NCI-H748 (cell line): ENCODE measurements around the gene PRICKLE1.
"Not testable (repeated sequence)": the region's sequence is repeated elsewhere in the genome, so short reads cannot be mapped to it uniquely, and the experiment has no call there.

ENCODE experiments used
- DNase-seq: peaks from one replicate; lab custom pipeline; 2025; ENCODE audit not compliant: unreplicated experiment; lab: John Stamatoyannopoulos, UW

Gene PRICKLE1

GRCh38 chr12:42557586-42558172 is 31.9 kb downstream of the PRICKLE1 start:
- DNase-seq = no peak

- no peak for DNase-seq
These were observed 32.6 kb downstream of the PRICKLE1 start for GRCh38 chr12:42556917-42557316.

- no peak for DNase-seq
These were observed 36.7 kb downstream of the PRICKLE1 start for GRCh38 chr12:42552822-42553221.

GRCh38 chr12:42550800-42551199 is 38.7 kb downstream of the PRICKLE1 start:
- no peak for DNase-seq

DNA sequence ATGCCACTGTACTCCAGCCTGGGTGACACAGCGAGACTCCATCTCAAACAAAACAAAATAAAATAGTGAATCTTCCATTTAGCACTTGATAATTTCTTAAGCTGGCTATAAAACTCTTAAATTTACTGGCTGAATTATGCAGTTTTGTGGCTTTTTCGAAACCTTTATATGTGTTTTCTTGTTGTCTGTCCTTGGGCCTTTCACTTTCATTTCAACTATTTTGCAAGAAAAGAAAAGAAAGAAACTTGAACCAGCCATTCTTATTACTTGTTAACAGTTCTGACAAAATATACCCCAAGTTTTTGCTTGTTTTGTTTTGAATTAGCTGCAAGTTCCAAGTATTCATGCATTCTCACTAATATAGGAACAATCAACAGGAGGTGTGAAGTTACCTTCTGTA is 42.8 kb downstream of the PRICKLE1 start:
- DNase-seq = no peak

- no peak for DNase-seq
These were observed 47.6 kb downstream of the PRICKLE1 start for GRCh38 chr12:42541965-42542364.

DNA sequence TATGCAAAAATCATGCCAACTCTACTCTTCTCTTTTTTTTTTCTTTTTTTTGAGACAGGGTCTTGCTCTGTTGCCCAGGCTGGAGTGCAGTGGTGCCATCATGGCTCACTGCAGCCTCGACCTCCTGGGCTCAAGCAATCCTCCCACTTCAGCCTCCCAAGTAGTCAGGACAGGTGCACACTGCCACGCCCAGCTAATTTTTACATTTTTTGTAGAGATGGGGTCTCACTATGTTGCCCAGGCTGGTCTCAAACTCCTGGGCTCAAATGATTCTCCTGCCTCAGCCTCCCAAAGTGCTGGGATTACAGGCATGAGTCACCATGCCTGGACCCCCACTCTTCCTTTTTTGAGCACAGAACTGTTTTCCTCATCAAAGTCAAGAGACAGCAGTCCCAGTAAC is 48.2 kb downstream of the PRICKLE1 start:
- not testable (repeated sequence) for DNase-seq

DNA sequence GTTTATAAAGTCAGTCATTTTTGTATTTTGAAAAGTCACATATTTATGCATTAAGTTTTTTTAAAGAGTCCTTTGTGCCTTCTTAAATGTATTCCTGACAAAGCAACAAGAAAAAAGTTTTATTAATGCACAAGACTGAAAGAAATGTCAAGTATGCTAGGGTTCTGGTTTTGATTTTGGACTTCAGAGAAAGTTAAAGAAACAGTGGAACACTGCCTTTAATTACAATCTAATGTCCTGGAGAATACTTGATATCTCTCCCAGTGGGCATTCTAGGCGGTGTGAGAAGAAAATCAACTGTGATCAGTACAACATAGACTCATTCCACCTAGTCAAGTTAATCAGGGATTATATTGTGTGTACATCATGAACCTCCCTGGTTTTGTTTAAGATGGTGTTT is 49.9 kb downstream of the PRICKLE1 start:
- DNase-seq = no peak

DNA sequence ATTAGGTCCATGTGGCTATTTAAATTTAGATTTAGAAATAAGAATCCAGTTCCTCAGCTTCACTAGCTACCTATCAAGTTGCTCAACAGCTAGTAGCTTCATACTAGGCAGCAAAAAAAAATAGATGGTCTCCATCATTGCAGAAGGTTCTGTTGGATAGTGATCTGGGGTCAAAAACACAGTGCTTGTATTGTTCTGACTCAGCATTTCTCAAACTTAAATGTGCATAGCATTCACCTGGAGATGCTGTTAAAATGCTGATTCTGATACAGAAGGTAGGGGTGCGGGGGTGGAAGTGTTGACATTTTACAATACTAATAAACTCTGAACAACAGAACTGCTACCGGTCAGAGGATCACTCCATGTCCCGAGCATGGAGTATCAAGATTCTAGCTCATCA is 51.3 kb downstream of the PRICKLE1 start:
- no peak for DNase-seq

DNA sequence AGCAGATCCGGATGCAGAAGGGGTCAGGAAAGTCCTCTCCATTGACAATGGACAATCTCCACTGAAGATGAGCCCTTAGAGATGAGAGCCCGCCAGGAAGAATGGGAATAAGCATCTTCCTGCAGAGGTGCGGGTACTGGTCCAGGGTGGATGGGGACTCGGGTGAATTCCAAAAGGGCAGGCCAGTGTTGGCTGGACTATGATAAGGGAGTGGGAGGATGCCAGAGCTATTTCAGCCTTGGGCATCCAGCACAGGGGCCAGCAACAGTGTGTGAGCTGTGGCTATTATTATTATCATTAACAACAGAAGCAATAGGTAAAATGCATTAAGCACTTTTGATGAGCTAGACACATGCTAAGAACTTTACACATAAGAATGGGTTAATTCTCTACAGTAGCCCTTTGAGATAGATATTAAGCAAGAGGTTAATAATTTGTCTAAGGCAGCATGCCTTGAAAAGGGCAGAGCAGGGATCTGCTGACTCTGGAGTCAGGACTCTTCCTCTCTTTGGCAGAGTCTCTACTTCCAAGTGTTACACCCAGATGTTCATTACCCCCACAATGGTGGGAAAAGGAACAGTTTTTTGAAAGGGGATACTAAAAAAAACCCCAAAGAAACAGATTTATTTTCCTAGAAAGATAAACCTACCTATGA is 55.2 kb downstream of the PRICKLE1 start:
- no peak for DNase-seq

- DNase-seq = no peak
These were observed 59.3 kb downstream of the PRICKLE1 start for GRCh38 chr12:42530284-42530683.

DNA sequence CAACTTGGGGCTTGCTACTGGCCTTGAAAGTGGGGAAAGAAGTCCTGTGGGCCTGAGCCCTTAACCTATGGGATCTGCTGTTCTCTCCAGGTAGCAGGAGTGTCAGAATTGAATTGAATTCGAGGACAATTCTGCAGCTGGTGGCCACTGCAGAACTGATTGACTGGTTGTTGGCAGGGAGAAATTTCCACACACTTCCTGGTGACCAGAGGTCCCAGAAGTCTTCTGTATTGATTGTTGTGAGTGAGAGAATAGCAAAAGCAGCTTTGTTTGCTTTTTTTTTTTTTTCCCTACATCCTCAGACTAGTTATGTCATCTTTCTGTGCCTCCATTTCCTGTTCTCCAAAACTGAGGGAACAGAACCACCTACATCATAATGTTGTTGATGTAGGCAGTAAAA is 64.1 kb downstream of the PRICKLE1 start:
- DNase-seq = no peak

DNA sequence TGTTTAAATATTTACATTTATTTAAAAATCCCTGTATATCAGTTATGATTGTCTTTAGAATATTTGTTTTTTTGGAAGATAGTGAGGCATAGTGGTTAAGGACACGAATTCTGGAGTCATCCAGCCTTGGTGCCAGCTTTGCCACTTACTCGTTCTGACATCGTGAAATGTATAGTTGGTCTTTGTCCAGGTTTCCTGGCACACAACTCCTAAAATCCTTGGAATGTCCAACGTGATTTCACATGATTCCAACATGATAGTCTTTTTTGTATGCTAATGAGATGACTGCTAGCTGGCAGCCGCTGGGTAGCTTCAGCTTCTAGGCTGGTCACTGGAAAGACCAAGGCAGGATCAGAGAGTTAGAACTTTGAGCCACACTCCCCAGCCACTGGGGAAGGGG is 64.8 kb downstream of the PRICKLE1 start:
- DNase-seq = no peak

GRCh38 chr12:42516573-42516972 is 73.0 kb downstream of the PRICKLE1 start:
- no peak for DNase-seq

DNA sequence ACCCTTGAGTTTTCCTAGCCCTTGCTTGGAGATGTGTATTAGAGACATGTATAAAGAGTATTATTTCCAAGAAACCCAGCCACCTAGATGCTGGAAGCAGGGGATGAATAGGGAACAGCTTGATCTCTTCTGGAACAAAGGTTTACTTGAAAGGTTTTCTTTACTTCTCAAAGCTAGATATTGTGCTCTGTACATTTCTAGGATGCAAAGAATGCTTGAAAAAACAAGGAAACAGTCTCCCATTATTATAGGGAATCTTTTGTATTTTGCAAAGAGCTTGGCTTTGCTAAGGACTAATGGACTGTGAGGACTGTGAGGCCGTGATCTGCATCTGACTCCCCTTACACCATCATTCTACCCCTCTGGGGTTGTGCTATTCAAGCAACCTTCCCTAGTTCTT is 77.9 kb downstream of the PRICKLE1 start:
- DNase-seq = no peak

GRCh38 chr12:42510823-42511222 is 78.7 kb downstream of the PRICKLE1 start:
- peak; percentile 64 for DNase-seq

GRCh38 chr12:42508913-42509460 is 80.6 kb downstream of the PRICKLE1 start:
- no peak for DNase-seq

- DNase-seq = peak; percentile 52
These were observed 82.0 kb downstream of the PRICKLE1 start for GRCh38 chr12:42507565-42507964.

DNA sequence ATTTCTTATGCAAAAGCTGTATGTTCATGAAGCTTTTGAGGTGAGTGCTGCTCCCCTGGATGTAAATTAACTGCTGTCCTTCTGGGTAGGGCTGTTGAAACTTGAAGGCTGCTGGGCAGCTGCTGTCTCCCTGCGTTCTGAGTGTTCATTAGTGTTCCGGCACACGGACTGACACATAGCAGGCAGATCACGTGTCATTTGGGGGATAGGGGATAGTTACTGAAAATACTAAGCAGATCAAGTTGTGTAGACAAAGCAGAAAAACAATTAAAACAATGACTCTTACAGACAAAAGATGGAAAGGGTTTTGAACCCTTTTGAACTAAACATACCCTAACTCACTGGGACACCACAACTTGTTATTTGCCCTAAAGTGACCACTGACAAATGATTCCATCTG is 82.5 kb downstream of the PRICKLE1 start:
- DNase-seq = peak; percentile 56

- DNase-seq = peak; percentile 27
These were observed 85.5 kb downstream of the PRICKLE1 start for GRCh38 chr12:42504049-42504448.

DNA sequence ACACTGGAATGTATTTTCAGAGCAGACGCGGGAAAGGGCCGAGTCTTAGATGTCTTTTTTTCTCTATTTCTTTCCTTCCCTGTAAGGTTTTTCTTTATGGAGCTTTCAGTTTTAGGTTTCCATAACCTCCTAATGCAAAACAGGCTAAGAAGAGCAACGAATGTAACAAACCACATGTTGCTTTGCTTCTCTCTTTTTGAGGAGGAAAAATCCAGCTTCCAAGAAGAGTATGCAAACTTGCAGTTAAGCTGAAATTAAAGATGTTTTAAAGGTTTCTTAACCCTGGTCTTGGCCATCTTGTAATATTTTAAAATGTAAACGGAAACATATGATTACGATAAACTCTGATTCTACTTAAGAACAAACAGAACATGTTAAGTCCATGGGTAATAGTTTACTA is 86.9 kb downstream of the PRICKLE1 start:
- DNase-seq = no peak

- no peak for DNase-seq
These were observed 90.8 kb downstream of the PRICKLE1 start for GRCh38 chr12:42498549-42499247.
